ENCODE measurements around the gene SEC24C.

Gene SEC24C

GRCh38 chr10:73814896-73815718, 70.9 kb downstream of the SEC24C start:
- no peak for DNase-seq

DNA sequence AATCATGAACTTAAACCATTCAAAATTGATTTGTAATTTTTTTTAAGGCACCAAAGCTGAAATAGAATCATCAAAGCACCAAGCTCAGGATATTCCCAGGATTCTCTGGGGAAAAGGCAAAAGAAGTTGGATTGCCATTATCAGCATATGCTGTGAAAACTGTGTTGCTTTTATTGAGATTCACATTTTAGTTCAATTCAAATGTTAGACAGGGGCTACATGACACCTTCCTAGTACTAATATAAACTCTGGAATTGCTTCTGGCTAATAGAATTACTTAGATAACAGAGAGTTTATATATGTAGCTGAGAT, 71.5 kb downstream of the SEC24C start:
- DNase-seq: no peak

DNA sequence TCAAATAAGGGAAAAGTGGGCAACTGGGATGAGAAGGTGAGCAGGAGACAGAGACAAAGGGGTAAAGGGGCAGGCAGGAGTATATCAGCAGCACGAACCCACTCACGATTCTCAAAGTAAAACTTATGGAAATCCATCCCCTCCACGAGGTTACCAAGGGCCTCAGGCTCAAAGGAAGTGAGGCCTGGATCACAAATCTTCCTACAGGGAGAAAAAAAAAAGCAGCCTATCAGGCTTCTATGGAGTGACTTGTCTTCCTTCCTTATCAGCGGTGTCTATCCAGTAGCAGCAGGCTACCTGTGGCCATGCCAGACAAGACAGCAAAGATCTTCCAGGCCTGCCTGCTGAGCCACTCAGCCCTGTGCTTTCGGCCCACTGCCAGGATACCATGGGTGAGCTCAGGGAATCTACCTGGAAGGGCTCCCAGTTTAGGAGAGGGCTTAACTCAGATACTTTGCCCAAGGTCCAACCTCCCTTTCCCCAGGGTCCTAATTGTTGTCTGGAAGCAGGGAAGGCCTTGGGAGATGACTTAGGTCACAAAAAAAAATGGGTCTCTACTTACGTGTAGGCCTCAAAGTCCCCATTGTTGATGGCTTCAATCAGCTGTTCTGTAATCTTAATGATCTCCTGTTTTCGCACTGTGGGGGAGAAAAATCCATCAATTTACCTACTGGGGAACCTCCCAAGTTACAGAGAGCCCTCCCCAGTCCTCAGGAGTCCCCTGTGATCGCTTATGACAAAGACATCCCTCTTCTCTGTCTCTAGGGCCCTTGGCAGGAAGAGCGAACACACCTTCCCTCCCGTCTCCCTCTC, 73.0 kb downstream of the SEC24C start:
- DNase-seq: no peak

GRCh38 chr10:73817826-73818225, 73.7 kb downstream of the SEC24C start:
- no peak for DNase-seq

DNA sequence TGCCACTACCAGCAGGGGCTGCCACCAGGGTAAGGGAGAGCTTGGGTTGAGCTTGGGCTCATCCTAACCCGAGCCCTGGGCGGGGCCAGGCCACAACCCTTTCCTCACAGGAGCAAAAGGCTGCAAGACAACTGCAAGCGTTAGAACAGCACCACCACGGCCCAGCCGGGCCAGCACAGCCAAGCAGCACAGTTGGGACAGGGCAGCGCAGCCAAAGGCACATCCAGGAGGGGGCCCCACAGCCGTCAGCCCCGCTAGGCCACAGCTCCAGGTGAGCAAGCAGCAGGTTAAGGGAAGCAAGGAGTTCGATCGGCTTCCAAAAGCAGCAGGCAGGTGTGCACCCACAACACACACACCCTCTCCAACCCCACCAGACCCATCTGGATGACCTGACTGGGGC, 74.2 kb downstream of the SEC24C start:
- no peak for DNase-seq

DNA sequence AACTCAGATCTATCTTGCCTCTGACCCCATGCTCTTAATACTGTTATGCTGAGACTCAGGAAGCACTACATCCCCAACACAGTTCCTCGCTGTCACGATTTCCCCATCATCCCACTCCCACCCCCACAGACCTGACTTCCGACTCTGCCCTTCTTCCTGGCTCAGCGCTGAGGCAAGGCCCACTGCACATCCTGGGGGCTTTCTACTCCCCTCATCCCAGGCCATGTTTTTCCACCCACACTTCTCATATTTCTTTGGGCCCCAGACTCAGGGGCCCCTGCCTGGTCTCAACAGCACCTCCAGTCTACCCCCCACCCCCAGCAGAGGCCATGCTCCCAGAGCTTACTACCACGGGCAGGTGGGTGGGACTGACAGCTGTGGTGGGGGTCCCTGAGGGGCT, 74.9 kb downstream of the SEC24C start:
- DNase-seq: no peak

- no peak for DNase-seq
Observed at GRCh38 chr10:73819513-73820093, 75.4 kb downstream of the SEC24C start.

Measured in activated gamma-delta T cell treated with Interleukin-2 at 50 U/mL for 16 hours (primary cell).